ENCODE measurements around the gene SYK.

- no peak for TF ChIP-seq ZNF16 (tag by site-specific recombination; IDR thresholded peaks at IDR 0.05; ENCODE audit: low read depth)
- no peak for TF ChIP-seq ZNF248 (tag by site-specific recombination; IDR thresholded peaks at IDR 0.05)
- TF ChIP-seq TCF7L2 (IDR thresholded peaks at IDR 0.05; ENCODE audit: borderline replicate concordance, low read depth, low read length) = no peak
- no peak for TF ChIP-seq SETDB1 (IDR thresholded peaks at IDR 0.05; ENCODE audit: insufficient read length, low read length)
- TF ChIP-seq ZBTB6 (tag by site-specific recombination; IDR thresholded peaks at IDR 0.05) = no peak
- no peak for TF ChIP-seq CTCF (tag by site-specific recombination; IDR thresholded peaks at IDR 0.05)
- TF ChIP-seq, protein P1, sequence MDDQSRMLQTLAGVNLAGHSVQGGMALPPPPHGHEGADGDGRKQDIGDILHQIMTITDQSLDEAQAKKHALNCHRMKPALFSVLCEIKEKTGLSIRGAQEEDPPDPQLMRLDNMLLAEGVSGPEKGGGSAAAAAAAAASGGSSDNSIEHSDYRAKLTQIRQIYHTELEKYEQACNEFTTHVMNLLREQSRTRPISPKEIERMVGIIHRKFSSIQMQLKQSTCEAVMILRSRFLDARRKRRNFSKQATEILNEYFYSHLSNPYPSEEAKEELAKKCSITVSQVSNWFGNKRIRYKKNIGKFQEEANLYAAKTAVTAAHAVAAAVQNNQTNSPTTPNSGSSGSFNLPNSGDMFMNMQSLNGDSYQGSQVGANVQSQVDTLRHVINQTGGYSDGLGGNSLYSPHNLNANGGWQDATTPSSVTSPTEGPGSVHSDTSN (CRISPR knock-in tag; IDR thresholded peaks at IDR 0.05) = no peak
- no peak for TF ChIP-seq ZNF280D (tag by site-specific recombination; IDR thresholded peaks at IDR 0.05)
- TF ChIP-seq, protein P2, sequence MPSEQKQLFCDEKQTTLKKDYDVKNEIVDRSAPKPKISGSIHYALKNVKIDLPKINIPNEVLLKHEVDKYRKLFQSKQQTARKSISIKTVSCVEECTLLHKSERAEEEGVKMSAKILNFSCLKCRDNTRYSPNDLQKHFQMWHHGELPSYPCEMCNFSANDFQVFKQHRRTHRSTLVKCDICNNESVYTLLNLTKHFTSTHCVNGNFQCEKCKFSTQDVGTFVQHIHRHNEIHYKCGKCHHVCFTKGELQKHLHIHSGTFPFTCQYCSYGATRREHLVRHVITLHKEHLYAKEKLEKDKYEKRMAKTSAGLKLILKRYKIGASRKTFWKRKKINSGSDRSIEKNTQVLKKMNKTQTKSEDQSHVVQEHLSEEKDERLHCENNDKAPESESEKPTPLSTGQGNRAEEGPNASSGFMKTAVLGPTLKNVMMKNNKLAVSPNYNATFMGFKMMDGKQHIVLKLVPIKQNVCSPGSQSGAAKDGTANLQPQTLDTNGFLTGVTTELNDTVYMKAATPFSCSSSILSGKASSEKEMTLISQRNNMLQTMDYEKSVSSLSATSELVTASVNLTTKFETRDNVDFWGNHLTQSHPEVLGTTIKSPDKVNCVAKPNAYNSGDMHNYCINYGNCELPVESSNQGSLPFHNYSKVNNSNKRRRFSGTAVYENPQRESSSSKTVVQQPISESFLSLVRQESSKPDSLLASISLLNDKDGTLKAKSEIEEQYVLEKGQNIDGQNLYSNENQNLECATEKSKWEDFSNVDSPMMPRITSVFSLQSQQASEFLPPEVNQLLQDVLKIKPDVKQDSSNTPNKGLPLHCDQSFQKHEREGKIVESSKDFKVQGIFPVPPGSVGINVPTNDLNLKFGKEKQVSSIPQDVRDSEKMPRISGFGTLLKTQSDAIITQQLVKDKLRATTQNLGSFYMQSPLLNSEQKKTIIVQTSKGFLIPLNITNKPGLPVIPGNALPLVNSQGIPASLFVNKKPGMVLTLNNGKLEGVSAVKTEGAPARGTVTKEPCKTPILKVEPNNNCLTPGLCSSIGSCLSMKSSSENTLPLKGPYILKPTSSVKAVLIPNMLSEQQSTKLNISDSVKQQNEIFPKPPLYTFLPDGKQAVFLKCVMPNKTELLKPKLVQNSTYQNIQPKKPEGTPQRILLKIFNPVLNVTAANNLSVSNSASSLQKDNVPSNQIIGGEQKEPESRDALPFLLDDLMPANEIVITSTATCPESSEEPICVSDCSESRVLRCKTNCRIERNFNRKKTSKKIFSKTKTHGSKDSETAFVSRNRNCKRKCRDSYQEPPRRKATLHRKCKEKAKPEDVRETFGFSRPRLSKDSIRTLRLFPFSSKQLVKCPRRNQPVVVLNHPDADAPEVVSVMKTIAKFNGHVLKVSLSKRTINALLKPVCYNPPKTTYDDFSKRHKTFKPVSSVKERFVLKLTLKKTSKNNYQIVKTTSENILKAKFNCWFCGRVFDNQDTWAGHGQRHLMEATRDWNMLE (tag by site-specific recombination; conservative IDR thresholded peaks at IDR 0.05; ENCODE audit: low read depth) = no peak
- TF ChIP-seq ZNF747 (tag by site-specific recombination; IDR thresholded peaks at IDR 0.05) = no peak
- no peak for TF ChIP-seq ZNF239 (tag by site-specific recombination; IDR thresholded peaks at IDR 0.05)
Observed at GRCh38 chr9:90873422-90873821, 71.8 kb downstream of the SYK start.

All from HEK293 (cell line).